GM12878 (cell line): Measurements from ENCODE around the gene JAGN1. TPM values are rescaled to one million over a fixed set of nuclear protein-coding genes. Genes with fewer than 3 reads are reported as not detected.

ENCODE experiments used
- ATF7 ChIP-seq: fragments of 450-650 bp; IDR thresholded peaks from 2 replicates; pipeline ENCODE4 v1.6.1; 2016; ENCODE audit warnings: low read depth, mild to moderate bottlenecking
- BHLHE40 ChIP-seq, 2 experiments: fragments of 450-650 bp in 1 of 2; IDR thresholded peaks; 2 replicates each; pipeline ENCODE4 v1.6.1; 2011 to 2017; ENCODE audit warnings: low read depth in 2 of 2, borderline replicate concordance in 1 of 2, improper control_type of control experiment in 1 of 2, low read length in 1 of 2, mild to moderate bottlenecking in 1 of 2
- CHD2 ChIP-seq: IDR thresholded peaks from 2 replicates; pipeline ENCODE4 v1.6.1; 2011; ENCODE audit warnings: low read depth, low read length, improper control_type of control experiment, borderline replicate concordance
- GABPA ChIP-seq: IDR thresholded peaks from 2 replicates; pipeline ENCODE4 v1.6.1; 2014; ENCODE audit warnings: antibody characterized with exemption, low read depth, mild to moderate bottlenecking, inconsistent platforms
- JUND ChIP-seq: IDR thresholded peaks from 2 replicates; pipeline ENCODE4 v1.6.1; 2012; ENCODE audit warnings: low read depth, mild to moderate bottlenecking, low read length, improper control_type of control experiment, moderate library complexity
- LARP7 ChIP-seq: fragments of 450-650 bp; IDR thresholded peaks from 2 replicates; pipeline ENCODE4 v1.6.1; 2017; ENCODE audit warnings: mild to moderate bottlenecking
- MYC ChIP-seq: IDR thresholded peaks from 2 replicates; pipeline ENCODE4 v1.6.1; 2011; ENCODE audit warnings: mild to moderate bottlenecking, low read length, moderate library complexity, inconsistent platforms; ENCODE audit not compliant: insufficient read depth, insufficient replicate concordance, insufficient read length, severe bottlenecking
- NBN ChIP-seq: fragments of 450-650 bp; IDR thresholded peaks from 2 replicates; pipeline ENCODE4 v1.6.1; 2016
- NFYB ChIP-seq: IDR thresholded peaks from 2 replicates; pipeline ENCODE4 v1.6.1; 2011; ENCODE audit warnings: low read depth, mild to moderate bottlenecking, low read length, improper control_type of control experiment, moderate library complexity; ENCODE audit not compliant: insufficient read depth
- PAX5 ChIP-seq: IDR thresholded peaks from 2 replicates; pipeline ENCODE4 v1.6.1; 2011; ENCODE audit warnings: low read depth, low read length, borderline replicate concordance
- POLR2AphosphoS5 ChIP-seq: IDR thresholded peaks from 2 replicates; pipeline ENCODE4 v1.6.1; 2011; ENCODE audit warnings: mild to moderate bottlenecking, low read length, inconsistent platforms
- POU2F2 ChIP-seq: IDR thresholded peaks from 3 replicates; pipeline ENCODE4 v1.6.1; 2011; ENCODE audit warnings: low read depth, mild to moderate bottlenecking, low read length, borderline replicate concordance
- RAD21 ChIP-seq: IDR thresholded peaks from 2 replicates; pipeline ENCODE4 v1.6.1; 2011; ENCODE audit warnings: mild to moderate bottlenecking, low read depth, low read length, moderate library complexity; ENCODE audit not compliant: insufficient read depth
- RAD51 ChIP-seq: fragments of 450-650 bp; IDR thresholded peaks from 2 replicates; pipeline ENCODE4 v1.6.1; 2016; ENCODE audit warnings: moderate library complexity, mild to moderate bottlenecking, inconsistent platforms
- RB1 ChIP-seq: fragments of 450-650 bp; formaldehyde crosslinking; IDR thresholded peaks from 2 replicates; pipeline ENCODE4 v1.6.1; 2017; ENCODE audit warnings: mild to moderate bottlenecking, borderline replicate concordance
- RCOR1 ChIP-seq: conservative IDR thresholded peaks from 2 replicates; pipeline ENCODE4 v1.6.1; 2012; ENCODE audit warnings: low read depth, low read length, improper control_type of control experiment
- SIN3A ChIP-seq: IDR thresholded peaks from 2 replicates; pipeline ENCODE4 v1.6.1; 2012; ENCODE audit warnings: low read depth, low read length, improper control_type of control experiment
- SP1 ChIP-seq: IDR thresholded peaks from one replicate; pipeline ENCODE4 v1.6.1; 2011; ENCODE audit warnings: low read depth, low read length
- STAT1 ChIP-seq: fragments of 450-650 bp; conservative IDR thresholded peaks from 2 replicates; pipeline ENCODE4 v1.6.1; 2014; ENCODE audit warnings: antibody characterized with exemption, mild to moderate bottlenecking
- TAF1 ChIP-seq: IDR thresholded peaks from 2 replicates; pipeline ENCODE4 v1.6.1; 2011; ENCODE audit warnings: mild to moderate bottlenecking, low read depth, low read length, borderline replicate concordance
- TCF7 ChIP-seq: IDR thresholded peaks from 2 replicates; pipeline ENCODE4 v1.6.1; 2014; ENCODE audit warnings: antibody characterized with exemption, borderline replicate concordance
- WRNIP1 ChIP-seq: IDR thresholded peaks from 2 replicates; pipeline ENCODE4 v1.6.1; 2011; ENCODE audit warnings: low read depth, low read length, improper control_type of control experiment, borderline replicate concordance
- ZNF622 ChIP-seq: fragments of 450-650 bp; IDR thresholded peaks from 2 replicates; pipeline ENCODE4 v1.6.1; 2017; ENCODE audit warnings: mild to moderate bottlenecking, inconsistent platforms
- polyA plus RNA-seq, 11 experiments: library from polyadenylated mRNA; depleted of rRNA in 4 of 11; unstranded in 6 of 11; stranded (reverse) in 5 of 11; fragments of >200 nt; fragmentation: Nextera tagmentation in 4 of 11; fragmentation: Illumina TruSeq in 1 of 11; extraction: Ambion mirVana in 4 of 11; extraction: Trizol in 1 of 11; gene quantifications; 1 replicate in 1 of 11; 2 replicates in 10 of 11; pipeline versions ENCODE4 v1.2.1 to v1.2.3, GENCODE V29; 2011 to 2016; ENCODE audit warnings: inconsistent platforms in 2 of 11, missing spikeins in 2 of 11, low read depth in 1 of 11
- total RNA-seq, 4 experiments: library from RNA; depleted of rRNA in 3 of 4; stranded (reverse); fragments of >200 nt in 3 of 4; fragmentation: Illumina TruSeq in 1 of 4; extraction: Trizol in 1 of 4; gene quantifications; 2 replicates each; pipeline versions ENCODE4 v1.2.1 to v1.2.3, GENCODE V29; 2013 to 2021
- TF ChIP-seq, protein P1 (sequence below): fragments of 450-650 bp; IDR thresholded peaks from 2 replicates; pipeline ENCODE4 v1.6.1; 2016; ENCODE audit warnings: mild to moderate bottlenecking, moderate library complexity, borderline replicate concordance
- TF ChIP-seq, protein P2 (sequence below): IDR thresholded peaks from 2 replicates; pipeline ENCODE4 v1.6.1; 2012; ENCODE audit warnings: low read depth, low read length, improper control_type of control experiment
- TF ChIP-seq, protein P3 (sequence below): IDR thresholded peaks from 2 replicates; pipeline ENCODE4 v1.6.1; 2011; ENCODE audit warnings: low read depth, low read length, improper control_type of control experiment, borderline replicate concordance

JAGN1 gene
- total and polyA plus RNA-seq, 10 of the 15 experiments (the other 5 are each of a cell fraction or from before 2014, with no cell fraction given) = 23.3 to 56.0 (median 35.4) TPM

DNA sequence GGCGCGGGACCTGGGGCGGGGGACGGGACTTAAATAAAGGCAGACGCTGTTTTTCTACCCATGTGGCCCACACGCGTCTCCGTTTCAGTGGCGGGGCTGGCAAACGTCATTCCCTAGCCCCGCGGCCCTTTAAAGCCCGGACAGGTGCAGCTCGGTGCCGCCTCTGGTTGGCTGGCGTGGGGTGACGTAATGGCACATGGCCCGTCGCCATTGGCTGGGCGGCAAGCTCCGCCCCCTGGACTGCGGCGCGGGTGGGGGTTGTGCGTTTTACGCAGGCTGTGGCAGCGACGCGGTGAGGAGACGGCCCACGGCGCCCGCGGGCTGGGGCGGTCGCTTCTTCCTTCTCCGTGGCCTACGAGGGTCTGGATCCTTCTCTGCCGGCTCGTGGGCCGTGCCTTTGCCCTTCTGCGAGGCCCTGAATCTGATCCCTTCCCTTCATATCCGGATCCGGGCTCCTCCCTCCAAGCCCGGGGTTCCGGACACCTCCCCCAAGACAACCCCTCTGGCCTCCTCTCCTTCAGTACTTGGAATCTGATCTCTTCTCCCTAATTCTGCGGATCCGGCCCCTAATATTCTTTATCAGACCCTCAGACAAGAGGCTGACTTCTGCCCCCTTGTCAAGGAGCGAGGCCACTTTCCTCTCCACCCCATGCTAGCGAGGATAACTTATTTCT is 43.3 kb downstream of the JAGN1 start, which contains the start of gene CRELD1 (continued):
- TF ChIP-seq, protein P1, sequence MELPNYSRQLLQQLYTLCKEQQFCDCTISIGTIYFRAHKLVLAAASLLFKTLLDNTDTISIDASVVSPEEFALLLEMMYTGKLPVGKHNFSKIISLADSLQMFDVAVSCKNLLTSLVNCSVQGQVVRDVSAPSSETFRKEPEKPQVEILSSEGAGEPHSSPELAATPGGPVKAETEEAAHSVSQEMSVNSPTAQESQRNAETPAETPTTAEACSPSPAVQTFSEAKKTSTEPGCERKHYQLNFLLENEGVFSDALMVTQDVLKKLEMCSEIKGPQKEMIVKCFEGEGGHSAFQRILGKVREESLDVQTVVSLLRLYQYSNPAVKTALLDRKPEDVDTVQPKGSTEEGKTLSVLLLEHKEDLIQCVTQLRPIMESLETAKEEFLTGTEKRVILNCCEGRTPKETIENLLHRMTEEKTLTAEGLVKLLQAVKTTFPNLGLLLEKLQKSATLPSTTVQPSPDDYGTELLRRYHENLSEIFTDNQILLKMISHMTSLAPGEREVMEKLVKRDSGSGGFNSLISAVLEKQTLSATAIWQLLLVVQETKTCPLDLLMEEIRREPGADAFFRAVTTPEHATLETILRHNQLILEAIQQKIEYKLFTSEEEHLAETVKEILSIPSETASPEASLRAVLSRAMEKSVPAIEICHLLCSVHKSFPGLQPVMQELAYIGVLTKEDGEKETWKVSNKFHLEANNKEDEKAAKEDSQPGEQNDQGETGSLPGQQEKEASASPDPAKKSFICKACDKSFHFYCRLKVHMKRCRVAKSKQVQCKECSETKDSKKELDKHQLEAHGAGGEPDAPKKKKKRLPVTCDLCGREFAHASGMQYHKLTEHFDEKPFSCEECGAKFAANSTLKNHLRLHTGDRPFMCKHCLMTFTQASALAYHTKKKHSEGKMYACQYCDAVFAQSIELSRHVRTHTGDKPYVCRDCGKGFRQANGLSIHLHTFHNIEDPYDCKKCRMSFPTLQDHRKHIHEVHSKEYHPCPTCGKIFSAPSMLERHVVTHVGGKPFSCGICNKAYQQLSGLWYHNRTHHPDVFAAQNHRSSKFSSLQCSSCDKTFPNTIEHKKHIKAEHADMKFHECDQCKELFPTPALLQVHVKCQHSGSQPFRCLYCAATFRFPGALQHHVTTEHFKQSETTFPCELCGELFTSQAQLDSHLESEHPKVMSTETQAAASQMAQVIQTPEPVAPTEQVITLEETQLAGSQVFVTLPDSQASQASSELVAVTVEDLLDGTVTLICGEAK = peak; percentile 57; the same call in 1 of the 2 replicates
- TF ChIP-seq, protein P2, sequence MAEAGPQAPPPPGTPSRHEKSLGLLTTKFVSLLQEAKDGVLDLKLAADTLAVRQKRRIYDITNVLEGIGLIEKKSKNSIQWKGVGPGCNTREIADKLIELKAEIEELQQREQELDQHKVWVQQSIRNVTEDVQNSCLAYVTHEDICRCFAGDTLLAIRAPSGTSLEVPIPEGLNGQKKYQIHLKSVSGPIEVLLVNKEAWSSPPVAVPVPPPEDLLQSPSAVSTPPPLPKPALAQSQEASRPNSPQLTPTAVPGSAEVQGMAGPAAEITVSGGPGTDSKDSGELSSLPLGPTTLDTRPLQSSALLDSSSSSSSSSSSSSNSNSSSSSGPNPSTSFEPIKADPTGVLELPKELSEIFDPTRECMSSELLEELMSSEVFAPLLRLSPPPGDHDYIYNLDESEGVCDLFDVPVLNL = peak; percentile 84
- TF ChIP-seq NFYB = peak; percentile 81
- TF ChIP-seq RAD21 = no peak
- TF ChIP-seq LARP7 = peak; percentile 30; the same call in 1 of the 2 replicates
- peak; percentile 50 for TF ChIP-seq POLR2AphosphoS5
- TF ChIP-seq POU2F2 = peak; percentile 22; the same call in 2 of the 3 replicates
- no peak for TF ChIP-seq TCF7
- peak in 1 of 2 experiments; percentile 73; a peak in 2 of 4 replicates for TF ChIP-seq BHLHE40 (IDR thresholded peaks at IDR 0.05; ENCODE audit: borderline replicate concordance in 1 of 2, low read depth in 2 of 2, low read length in 1 of 2)
- 0 out of 2 replicates have a peak, but pooled peaks have one; percentile 28 for TF ChIP-seq TAF1
- peak; percentile 23; the same call in 1 of the 2 replicates for TF ChIP-seq GABPA
- no peak for TF ChIP-seq RCOR1
- TF ChIP-seq, protein P3, sequence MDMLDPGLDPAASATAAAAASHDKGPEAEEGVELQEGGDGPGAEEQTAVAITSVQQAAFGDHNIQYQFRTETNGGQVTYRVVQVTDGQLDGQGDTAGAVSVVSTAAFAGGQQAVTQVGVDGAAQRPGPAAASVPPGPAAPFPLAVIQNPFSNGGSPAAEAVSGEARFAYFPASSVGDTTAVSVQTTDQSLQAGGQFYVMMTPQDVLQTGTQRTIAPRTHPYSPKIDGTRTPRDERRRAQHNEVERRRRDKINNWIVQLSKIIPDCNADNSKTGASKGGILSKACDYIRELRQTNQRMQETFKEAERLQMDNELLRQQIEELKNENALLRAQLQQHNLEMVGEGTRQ = peak; percentile 1
- TF ChIP-seq ATF7 = peak; percentile 98
- peak; percentile 84; the same call in 1 of the 2 replicates for TF ChIP-seq SIN3A
- TF ChIP-seq RAD51 = no peak
- TF ChIP-seq NBN = 0 out of 2 replicates have a peak, but pooled peaks have one; percentile 50
- peak; percentile 86 for TF ChIP-seq SP1
- no peak for TF ChIP-seq ZNF622
- peak; percentile 56 for TF ChIP-seq MYC
- no peak; the same call in 1 of the 2 replicates for TF ChIP-seq PAX5
- peak; percentile 60; the same call in 1 of the 2 replicates for TF ChIP-seq JUND
- no peak; the same call in 1 of the 2 replicates for TF ChIP-seq STAT1
- TF ChIP-seq RB1 = peak; percentile 32; the same call in 1 of the 2 replicates
- TF ChIP-seq CHD2 = peak; percentile 84
- TF ChIP-seq WRNIP1 = no peak
